GM23338 (cell line): Measurements from ENCODE around the gene TNFRSF12A. TPM values are rescaled to one million over a fixed set of nuclear protein-coding genes. Genes with fewer than 3 reads are reported as not detected.

Experiments
- ATAC-seq: fragments of 200-7000 bp; cut with Tn5 transposase; 3 replicates; pipeline ENCODE4 v1.9.1; 2020
- DNase-seq: peaks from one replicate; pipeline ENCODE4 v3.0.0-alpha.2; 2015; ENCODE audit warnings: low spot score
- H2AFZ ChIP-seq: fragments of 200-600 bp; sonication (generic); 2 replicates; pipeline ENCODE4 v1.8.0; 2016; ENCODE audit warnings: antibody characterized with exemption, mild to moderate bottlenecking, moderate library complexity
- H3F3A ChIP-seq: fragments of 200-600 bp; sonication (generic); replicated peaks from 2 replicates; pipeline ENCODE4 v1.8.0; 2017; ENCODE audit warnings: antibody characterized with exemption, mixed run types, low read depth
- H3K27ac ChIP-seq: fragments of 200-600 bp; sonication (generic); 2 replicates; pipeline ENCODE4 v1.6.1; 2016; ENCODE audit warnings: low read depth
- H3K27me3 ChIP-seq: fragments of 200-600 bp; sonication (generic); 2 replicates; pipeline ENCODE4 v1.8.0; 2016; ENCODE audit warnings: mild to moderate bottlenecking, mixed run types, moderate library complexity; ENCODE audit not compliant: insufficient read depth
- H3K36me3 ChIP-seq: fragments of 200-600 bp; sonication (generic); 2 replicates; pipeline ENCODE4 v1.8.0; 2016; ENCODE audit warnings: mild to moderate bottlenecking; ENCODE audit not compliant: insufficient read depth
- H3K4me1 ChIP-seq: fragments of 200-600 bp; sonication (generic); 2 replicates; pipeline ENCODE4 v1.8.0; 2016; ENCODE audit warnings: mild to moderate bottlenecking, moderate library complexity; ENCODE audit not compliant: insufficient read depth
- H3K4me2 ChIP-seq: fragments of 200-600 bp; sonication (generic); 2 replicates; pipeline ENCODE4 v1.7.1; 2017; ENCODE audit warnings: mixed run types
- H3K4me3 ChIP-seq: fragments of 200-600 bp; sonication (generic); 2 replicates; pipeline ENCODE4 v1.6.1; 2016; ENCODE audit warnings: mixed run types
- H3K79me2 ChIP-seq: fragments of 200-600 bp; sonication (generic); replicated peaks from 2 replicates; pipeline ENCODE4 v1.8.0; 2017; ENCODE audit warnings: mild to moderate bottlenecking; ENCODE audit not compliant: insufficient read depth
- H3K9me2 ChIP-seq: fragments of 200-600 bp; sonication (generic); 2 replicates; pipeline ENCODE4 v1.8.0; 2017; ENCODE audit not compliant: insufficient read depth
- H4K20me1 ChIP-seq: fragments of 200-600 bp; sonication (generic); replicated peaks from 2 replicates; pipeline ENCODE4 v1.8.0; 2017; ENCODE audit warnings: mild to moderate bottlenecking; ENCODE audit not compliant: insufficient read depth
- H3K27ac Mint-ChIP-seq: 2 replicates; pipeline ENCODE4 v1.8.0; 2020; ENCODE audit warnings: inconsistent platforms, mild to moderate bottlenecking, moderate library complexity, mixed read lengths
- H3K27me3 Mint-ChIP-seq: 3 replicates; pipeline ENCODE4 v1.8.0; 2022; ENCODE audit warnings: low read depth, mild to moderate bottlenecking, moderate library complexity, mixed read lengths, inconsistent platforms; ENCODE audit not compliant: insufficient read depth, poor library complexity
- H3K36me3 Mint-ChIP-seq: 3 replicates; pipeline ENCODE4 v1.8.0; 2021; ENCODE audit warnings: low read depth, mild to moderate bottlenecking, inconsistent platforms, moderate library complexity, mixed read lengths
- H3K4me1 Mint-ChIP-seq: 3 replicates; pipeline ENCODE4 v1.8.0; 2020; ENCODE audit warnings: mild to moderate bottlenecking, inconsistent platforms, mixed read lengths
- H3K4me3 Mint-ChIP-seq: 3 replicates; pipeline ENCODE4 v1.8.0; 2021; ENCODE audit warnings: moderate library complexity, mild to moderate bottlenecking, inconsistent platforms, mixed read lengths
- H3K9me3 Mint-ChIP-seq: 3 replicates; pipeline ENCODE4 v1.8.0; 2020; ENCODE audit warnings: moderate library complexity, mild to moderate bottlenecking, inconsistent platforms, mixed read lengths
- EZH2 ChIP-seq: fragments of 200-600 bp; sonication (generic); IDR thresholded peaks from one replicate; pipeline ENCODE4 v1.8.0; 2017; ENCODE audit warnings: antibody characterized with exemption, mild to moderate bottlenecking, low read depth; ENCODE audit not compliant: unreplicated experiment
- JUNB ChIP-seq: IDR thresholded peaks from one replicate; pipeline ENCODE4 v1.6.1; 2016; ENCODE audit warnings: antibody characterized with exemption; ENCODE audit not compliant: unreplicated experiment
- POLR2AphosphoS5 ChIP-seq: IDR thresholded peaks from 2 replicates; pipeline ENCODE4 v1.6.1; 2016; ENCODE audit warnings: antibody characterized with exemption, low read depth
- STAT1 ChIP-seq: IDR thresholded peaks from one replicate; pipeline ENCODE4 v1.6.1; 2016; ENCODE audit warnings: antibody characterized with exemption; ENCODE audit not compliant: unreplicated experiment
- polyA plus RNA-seq: library from polyadenylated mRNA; unstranded; fragments of >200 nt; fragmentation: Nextera tagmentation; extraction: Ambion mirVana; gene quantifications from 2 replicates; pipeline ENCODE4 v1.2.1, GENCODE V29; 2016
- total RNA-seq: library from RNA; depleted of rRNA; stranded (reverse); fragments of >200 nt; shearing (Covaris generic); gene quantifications from 2 replicates; pipeline ENCODE4 v1.2.3, GENCODE V29; 2014
- TF ChIP-seq, protein P1 (sequence below), 2 experiments: fragments of 200-600 bp in 1 of 2; sonication (generic) in 1 of 2; conservative IDR thresholded peaks; 2 replicates each; pipeline versions ENCODE4 v1.5.1 to v1.6.1; 2016 to 2017; ENCODE audit warnings: antibody characterized with exemption in 2 of 2, low read depth in 2 of 2, mild to moderate bottlenecking in 2 of 2, moderate library complexity in 1 of 2
- TF ChIP-seq, protein P2 (sequence below): IDR thresholded peaks from one replicate; pipeline ENCODE4 v1.6.1; 2018; ENCODE audit warnings: antibody characterized with exemption; ENCODE audit not compliant: unreplicated experiment
- TF ChIP-seq, protein P3 (sequence below): IDR thresholded peaks from 2 replicates; pipeline ENCODE4 v1.6.1; 2016; ENCODE audit warnings: antibody characterized with exemption

The TNFRSF12A gene
- total and polyA plus RNA-seq, 2 experiments from 2014 or later = 78.0 to 152 TPM

DNA sequence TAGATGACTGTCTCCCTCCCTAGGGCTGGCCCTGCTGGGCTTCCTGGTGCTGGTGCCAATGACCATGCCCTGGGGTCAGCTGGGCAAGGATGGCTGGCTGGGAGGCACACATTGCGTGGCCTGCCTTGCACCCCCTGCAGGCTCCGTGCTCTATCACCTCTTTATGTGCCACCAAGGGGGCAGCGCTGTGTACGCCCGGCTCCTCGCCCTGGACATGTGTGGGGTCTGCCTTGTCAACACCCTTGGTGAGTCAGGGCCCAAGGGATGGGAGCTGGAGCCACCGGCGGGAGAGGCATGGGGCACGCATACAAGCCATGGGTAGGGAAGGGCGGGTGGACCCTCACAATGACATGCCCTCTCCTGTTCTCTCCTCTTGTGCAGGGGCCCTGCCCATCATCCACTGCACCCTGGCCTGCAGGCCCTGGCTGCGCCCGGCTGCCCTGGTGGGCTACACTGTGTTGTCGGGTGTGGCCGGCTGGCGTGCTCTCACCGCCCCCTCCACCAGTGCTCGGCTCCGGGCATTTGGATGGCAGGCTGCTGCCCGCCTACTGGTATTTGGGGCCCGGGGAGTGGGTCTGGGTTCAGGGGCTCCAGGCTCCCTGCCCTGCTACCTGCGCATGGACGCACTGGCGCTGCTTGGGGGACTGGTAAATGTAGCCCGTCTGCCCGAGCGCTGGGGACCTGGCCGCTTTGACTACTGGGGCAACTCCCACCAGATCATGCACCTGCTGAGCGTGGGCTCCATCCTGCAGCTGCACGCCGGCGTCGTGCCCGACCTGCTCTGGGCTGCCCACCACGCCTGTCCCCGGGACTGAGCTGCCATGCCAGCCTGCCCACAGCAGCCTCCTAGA lies 48.8 kb upstream of the TNFRSF12A start:
- H3K4me2 ChIP-seq = peak overlapping the region; percentile 95; the same call in 1 of the 2 replicates
- peaks cover 27% of the 10 kb centered on the region for H3F3A ChIP-seq
- no peaks in the 10 kb centered on the region for H3K79me2 ChIP-seq
- Mint-ChIP-seq H3K27me3 (peaks cover 34% of the 10 kb centered on the region), H3K9me3 (no peaks in the 10 kb centered on the region), H3K4me3 (peak overlapping the region; percentile 69), H3K27ac (no peak overlapping the region), H3K4me1 (peaks cover 24% of the 10 kb centered on the region), H3K36me3 (peaks cover 28% of the 10 kb centered on the region)
- H3K36me3 ChIP-seq = no peaks in the 10 kb centered on the region
- peaks cover 13% of the 10 kb centered on the region; the same call in 1 of the 2 replicates for H3K4me1 ChIP-seq
- no peak for ATAC-seq
- TF ChIP-seq STAT1 (no peak), POLR2AphosphoS5 (no peak; the same call in 1 of the 2 replicates)
- TF ChIP-seq, protein P1, sequence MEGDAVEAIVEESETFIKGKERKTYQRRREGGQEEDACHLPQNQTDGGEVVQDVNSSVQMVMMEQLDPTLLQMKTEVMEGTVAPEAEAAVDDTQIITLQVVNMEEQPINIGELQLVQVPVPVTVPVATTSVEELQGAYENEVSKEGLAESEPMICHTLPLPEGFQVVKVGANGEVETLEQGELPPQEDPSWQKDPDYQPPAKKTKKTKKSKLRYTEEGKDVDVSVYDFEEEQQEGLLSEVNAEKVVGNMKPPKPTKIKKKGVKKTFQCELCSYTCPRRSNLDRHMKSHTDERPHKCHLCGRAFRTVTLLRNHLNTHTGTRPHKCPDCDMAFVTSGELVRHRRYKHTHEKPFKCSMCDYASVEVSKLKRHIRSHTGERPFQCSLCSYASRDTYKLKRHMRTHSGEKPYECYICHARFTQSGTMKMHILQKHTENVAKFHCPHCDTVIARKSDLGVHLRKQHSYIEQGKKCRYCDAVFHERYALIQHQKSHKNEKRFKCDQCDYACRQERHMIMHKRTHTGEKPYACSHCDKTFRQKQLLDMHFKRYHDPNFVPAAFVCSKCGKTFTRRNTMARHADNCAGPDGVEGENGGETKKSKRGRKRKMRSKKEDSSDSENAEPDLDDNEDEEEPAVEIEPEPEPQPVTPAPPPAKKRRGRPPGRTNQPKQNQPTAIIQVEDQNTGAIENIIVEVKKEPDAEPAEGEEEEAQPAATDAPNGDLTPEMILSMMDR (conservative IDR thresholded peaks at IDR 0.05; ENCODE audit: low read depth in 2 of 2) = no peak; a peak in 1 of 4 replicates
- TF ChIP-seq, protein P2, sequence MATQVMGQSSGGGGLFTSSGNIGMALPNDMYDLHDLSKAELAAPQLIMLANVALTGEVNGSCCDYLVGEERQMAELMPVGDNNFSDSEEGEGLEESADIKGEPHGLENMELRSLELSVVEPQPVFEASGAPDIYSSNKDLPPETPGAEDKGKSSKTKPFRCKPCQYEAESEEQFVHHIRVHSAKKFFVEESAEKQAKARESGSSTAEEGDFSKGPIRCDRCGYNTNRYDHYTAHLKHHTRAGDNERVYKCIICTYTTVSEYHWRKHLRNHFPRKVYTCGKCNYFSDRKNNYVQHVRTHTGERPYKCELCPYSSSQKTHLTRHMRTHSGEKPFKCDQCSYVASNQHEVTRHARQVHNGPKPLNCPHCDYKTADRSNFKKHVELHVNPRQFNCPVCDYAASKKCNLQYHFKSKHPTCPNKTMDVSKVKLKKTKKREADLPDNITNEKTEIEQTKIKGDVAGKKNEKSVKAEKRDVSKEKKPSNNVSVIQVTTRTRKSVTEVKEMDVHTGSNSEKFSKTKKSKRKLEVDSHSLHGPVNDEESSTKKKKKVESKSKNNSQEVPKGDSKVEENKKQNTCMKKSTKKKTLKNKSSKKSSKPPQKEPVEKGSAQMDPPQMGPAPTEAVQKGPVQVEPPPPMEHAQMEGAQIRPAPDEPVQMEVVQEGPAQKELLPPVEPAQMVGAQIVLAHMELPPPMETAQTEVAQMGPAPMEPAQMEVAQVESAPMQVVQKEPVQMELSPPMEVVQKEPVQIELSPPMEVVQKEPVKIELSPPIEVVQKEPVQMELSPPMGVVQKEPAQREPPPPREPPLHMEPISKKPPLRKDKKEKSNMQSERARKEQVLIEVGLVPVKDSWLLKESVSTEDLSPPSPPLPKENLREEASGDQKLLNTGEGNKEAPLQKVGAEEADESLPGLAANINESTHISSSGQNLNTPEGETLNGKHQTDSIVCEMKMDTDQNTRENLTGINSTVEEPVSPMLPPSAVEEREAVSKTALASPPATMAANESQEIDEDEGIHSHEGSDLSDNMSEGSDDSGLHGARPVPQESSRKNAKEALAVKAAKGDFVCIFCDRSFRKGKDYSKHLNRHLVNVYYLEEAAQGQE = no peak
- H4K20me1 ChIP-seq = peaks cover 12% of the 10 kb centered on the region
- no peak overlapping the region for H3K27ac ChIP-seq
- peaks cover 23% of the 10 kb centered on the region for H3K27me3 ChIP-seq
- H2AFZ ChIP-seq = no peak overlapping the region
- H3K4me3 ChIP-seq = peak overlapping the region; percentile 94; the same call in 1 of the 2 replicates
- no peak for DNase-seq
- H3K9me2 ChIP-seq = no peaks in the 10 kb centered on the region

DNA sequence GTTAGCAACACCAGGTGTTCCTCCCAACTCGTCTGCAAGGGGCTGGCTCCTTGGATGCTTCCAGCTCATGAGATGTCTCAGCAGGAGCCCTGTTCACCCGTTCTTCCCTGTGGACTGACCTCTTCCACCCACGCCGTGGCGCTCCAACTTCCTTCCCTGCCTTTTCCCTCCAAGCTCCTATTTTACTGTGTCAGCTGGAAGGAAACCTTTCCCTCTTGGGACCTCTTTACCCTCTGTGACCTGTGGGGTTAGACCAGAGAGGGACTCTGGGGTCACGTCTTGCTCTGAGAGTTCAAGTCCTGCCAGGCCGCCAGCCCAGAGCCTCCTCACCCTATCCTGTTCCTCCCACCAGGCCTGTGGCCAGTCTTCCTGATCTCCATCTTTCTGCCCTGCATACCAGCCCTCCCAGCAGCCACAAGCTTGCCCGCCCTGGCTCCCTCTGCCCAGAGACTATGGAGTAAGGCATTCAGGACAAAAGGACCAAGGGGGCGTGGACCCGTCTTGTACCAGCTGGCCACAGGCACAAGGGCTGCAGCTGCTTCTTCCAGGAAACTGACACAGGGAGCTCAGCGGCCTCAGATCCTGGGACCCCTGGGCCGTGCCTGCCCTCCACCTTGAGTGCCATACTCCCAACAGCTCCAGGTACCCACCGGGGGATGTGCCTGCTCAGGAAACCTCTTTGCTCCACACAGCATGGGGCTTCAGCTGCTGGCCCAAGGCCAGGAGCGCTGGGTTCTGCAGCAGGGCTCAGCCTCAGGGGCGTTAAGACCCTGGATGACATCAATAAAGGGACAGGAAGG lies 48.0 kb upstream of the TNFRSF12A start:
- H3K27ac ChIP-seq = no peak overlapping the region
- ATAC-seq = no peak
- H3K79me2 ChIP-seq = no peaks in the 10 kb centered on the region
- H3K4me3 Mint-ChIP-seq = peak overlapping the region; percentile 20; the same call in 1 of the 3 replicates
- H4K20me1 ChIP-seq = peaks cover 13% of the 10 kb centered on the region
- H3K4me2 ChIP-seq = no peak overlapping the region
- H3K4me1 Mint-ChIP-seq = peaks cover 24% of the 10 kb centered on the region
- no peaks in the 10 kb centered on the region for H3K9me2 ChIP-seq
- H3F3A ChIP-seq = peaks cover 27% of the 10 kb centered on the region
- H2AFZ ChIP-seq = no peak overlapping the region
- H3K9me3 Mint-ChIP-seq = no peaks in the 10 kb centered on the region
- peaks cover 13% of the 10 kb centered on the region; the same call in 1 of the 2 replicates for H3K4me1 ChIP-seq
- H3K27me3 ChIP-seq = peaks cover 15% of the 10 kb centered on the region
- H3K27me3 Mint-ChIP-seq = peaks cover 33% of the 10 kb centered on the region
- no peak for DNase-seq
- H3K36me3 Mint-ChIP-seq = peaks cover 33% of the 10 kb centered on the region
- H3K4me3 ChIP-seq = no peak overlapping the region
- H3K36me3 ChIP-seq = no peaks in the 10 kb centered on the region
- H3K27ac Mint-ChIP-seq = no peak overlapping the region
- TF ChIP-seq STAT1 (no peak), EZH2 (no peak), JUNB (no peak)
- TF ChIP-seq, protein P1 (conservative IDR thresholded peaks at IDR 0.05; ENCODE audit: low read depth in 2 of 2) = no peak
- TF ChIP-seq, protein P2 = no peak
- TF ChIP-seq, protein P3, sequence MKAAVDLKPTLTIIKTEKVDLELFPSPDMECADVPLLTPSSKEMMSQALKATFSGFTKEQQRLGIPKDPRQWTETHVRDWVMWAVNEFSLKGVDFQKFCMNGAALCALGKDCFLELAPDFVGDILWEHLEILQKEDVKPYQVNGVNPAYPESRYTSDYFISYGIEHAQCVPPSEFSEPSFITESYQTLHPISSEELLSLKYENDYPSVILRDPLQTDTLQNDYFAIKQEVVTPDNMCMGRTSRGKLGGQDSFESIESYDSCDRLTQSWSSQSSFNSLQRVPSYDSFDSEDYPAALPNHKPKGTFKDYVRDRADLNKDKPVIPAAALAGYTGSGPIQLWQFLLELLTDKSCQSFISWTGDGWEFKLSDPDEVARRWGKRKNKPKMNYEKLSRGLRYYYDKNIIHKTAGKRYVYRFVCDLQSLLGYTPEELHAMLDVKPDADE = no peak
